ENCODE results near the gene POLG2. TPM values are rescaled to one million over a fixed set of nuclear protein-coding genes. Genes with fewer than 3 reads are reported as not detected.

Gene POLG2
- total RNA-seq = 8.4 and 12.5 TPM in 2 replicates

DNA sequence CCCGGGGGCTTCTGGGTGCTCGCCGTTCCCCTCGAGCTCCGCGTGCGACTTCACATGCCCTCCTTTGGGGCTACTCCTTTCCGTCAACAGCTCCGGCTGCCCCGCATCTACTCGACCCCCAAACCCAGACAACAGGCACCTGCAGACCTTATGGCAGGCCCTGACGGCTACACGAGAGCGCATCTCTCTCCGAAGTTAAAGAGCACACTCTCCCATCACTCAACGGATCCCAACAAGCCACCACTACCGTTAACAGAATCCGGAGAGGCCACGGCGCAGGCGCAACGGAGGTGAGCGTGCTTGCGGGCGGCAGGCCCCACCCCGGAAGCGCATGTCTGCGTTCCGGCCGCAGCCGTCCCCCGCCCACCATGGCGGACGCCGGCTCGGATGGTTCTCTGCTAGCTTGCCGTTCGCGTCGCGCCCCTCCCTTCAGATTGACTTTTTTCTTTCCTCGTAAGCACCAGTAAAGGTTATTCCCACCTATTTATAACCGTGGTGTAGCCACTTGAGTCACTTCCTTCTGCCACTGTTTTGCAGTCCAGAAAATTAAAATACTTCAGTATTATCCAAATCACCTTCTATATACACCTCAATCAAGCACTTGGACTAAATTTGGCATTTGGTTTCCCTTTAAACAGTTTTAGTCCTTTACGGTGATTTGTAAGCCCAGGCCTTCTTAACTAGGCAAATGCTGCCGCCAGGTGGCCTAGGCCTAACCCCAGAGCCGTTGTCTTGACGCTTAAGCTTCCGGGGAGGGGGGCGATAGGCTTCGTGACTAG lies at the start of gene POLG2:
Gene POLG2 (minus strand): TSS at position 269 of the 779 bp plus-strand sequence. CDS start 86 bp downstream, at position 183.
- DNase-seq (ENCODE audit: low read depth) = peak; percentile 93
- TF ChIP-seq, protein P1, sequence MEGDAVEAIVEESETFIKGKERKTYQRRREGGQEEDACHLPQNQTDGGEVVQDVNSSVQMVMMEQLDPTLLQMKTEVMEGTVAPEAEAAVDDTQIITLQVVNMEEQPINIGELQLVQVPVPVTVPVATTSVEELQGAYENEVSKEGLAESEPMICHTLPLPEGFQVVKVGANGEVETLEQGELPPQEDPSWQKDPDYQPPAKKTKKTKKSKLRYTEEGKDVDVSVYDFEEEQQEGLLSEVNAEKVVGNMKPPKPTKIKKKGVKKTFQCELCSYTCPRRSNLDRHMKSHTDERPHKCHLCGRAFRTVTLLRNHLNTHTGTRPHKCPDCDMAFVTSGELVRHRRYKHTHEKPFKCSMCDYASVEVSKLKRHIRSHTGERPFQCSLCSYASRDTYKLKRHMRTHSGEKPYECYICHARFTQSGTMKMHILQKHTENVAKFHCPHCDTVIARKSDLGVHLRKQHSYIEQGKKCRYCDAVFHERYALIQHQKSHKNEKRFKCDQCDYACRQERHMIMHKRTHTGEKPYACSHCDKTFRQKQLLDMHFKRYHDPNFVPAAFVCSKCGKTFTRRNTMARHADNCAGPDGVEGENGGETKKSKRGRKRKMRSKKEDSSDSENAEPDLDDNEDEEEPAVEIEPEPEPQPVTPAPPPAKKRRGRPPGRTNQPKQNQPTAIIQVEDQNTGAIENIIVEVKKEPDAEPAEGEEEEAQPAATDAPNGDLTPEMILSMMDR (IDR thresholded peaks at IDR 0.05; ENCODE audit: insufficient read depth, low read depth, low read length) = peak; percentile 51
- H3K4me3 ChIP-seq (ENCODE audit: low read depth, low read length) = peak within 1 kb of the TSS; percentile 76

DNA sequence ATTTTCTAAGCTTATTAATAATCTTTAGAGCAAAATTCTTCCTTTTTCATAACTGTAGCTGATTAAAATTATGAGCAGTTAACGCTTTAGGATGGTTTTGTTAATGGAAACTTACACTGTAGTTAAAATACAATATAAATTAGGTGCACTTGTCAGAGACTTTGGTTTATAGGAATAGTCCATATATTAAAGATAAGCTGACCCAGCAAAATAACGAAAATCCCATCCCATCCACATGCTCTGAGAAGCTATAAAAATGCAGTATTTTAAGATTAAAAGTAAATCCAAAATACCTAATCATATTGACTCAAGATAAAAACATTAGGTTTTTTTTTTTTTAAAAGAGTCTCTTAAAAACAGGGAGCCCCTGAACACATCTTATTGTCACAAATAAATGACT lies 47.9 kb upstream of the POLG2 start:
- DNase-seq (ENCODE audit: low read depth) = no peak
- TF ChIP-seq, protein P1 (IDR thresholded peaks at IDR 0.05; ENCODE audit: insufficient read depth, low read depth, low read length) = no peak
- no peak overlapping the region for H3K4me3 ChIP-seq (ENCODE audit: low read depth, low read length)

DNA sequence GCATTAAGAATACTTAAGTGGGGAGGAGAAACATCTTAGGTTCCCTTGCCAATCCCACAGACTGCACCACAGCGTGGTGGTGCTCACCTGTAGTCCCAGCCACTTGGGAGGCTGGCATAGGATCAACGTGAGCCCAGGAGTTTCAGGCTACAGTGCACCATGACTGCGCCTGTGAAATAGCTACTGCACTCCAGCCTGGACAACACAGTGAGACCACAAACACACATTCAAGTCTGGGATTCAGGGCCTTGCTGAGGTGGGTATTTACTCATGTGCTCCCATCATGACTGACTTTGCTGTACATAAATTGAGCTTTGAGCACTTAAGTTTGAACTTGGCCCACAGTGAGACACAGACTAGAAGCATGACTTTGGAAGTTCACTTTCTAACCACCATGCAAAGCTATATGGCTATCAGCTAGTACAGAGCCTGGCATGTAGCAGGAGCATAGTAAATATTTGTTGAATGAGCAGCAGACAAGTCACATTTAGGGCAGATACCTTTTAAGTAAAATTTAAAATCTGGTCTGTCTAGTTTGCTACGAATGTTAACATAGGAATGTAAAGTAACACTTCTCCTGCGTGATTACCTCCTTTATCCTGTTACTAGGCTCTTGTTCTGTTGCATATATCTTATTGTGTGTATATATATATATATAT lies 43.4 kb upstream of the POLG2 start:
- no peak for DNase-seq (ENCODE audit: low read depth)
- TF ChIP-seq, protein P1 (IDR thresholded peaks at IDR 0.05; ENCODE audit: insufficient read depth, low read depth, low read length) = no peak
- H3K4me3 ChIP-seq (ENCODE audit: low read depth, low read length) = no peak overlapping the region

DNA sequence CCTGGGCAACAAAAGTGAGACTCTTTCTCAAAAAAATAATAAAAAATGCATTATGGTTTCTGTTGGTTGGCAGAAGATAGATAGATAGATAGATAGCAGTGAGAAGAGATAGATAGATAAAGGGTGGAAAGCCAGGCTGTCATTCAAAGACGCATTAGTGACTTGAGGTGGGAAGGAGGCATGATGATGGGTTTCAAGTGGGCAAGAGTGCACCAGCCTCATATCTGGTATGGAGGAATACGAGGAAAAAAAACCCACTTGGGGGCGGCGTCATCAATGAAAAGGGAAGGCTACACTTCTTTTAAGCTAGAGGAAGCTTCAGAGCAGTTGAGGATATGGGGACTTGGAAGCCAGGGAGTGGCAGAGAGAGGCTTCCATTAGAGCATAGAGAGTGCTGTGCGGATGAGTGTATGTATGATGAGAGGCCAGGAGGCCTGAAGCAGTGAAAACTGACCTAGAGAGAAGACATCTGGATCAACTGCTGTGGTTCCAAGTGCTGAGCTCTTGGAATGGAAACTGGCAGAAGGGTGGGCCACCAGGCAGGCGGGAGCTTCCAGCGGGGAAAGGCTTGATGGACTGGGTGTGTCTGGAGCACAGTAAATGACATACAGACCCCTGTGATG lies 41.8 kb upstream of the POLG2 start:
- no peak overlapping the region for H3K4me3 ChIP-seq (ENCODE audit: low read depth, low read length)
- TF ChIP-seq, protein P1 (IDR thresholded peaks at IDR 0.05; ENCODE audit: insufficient read depth, low read depth, low read length) = no peak
- DNase-seq (ENCODE audit: low read depth) = no peak

GRCh38 chr17:64537488-64537887 lies 40.6 kb upstream of the POLG2 start:
- TF ChIP-seq, protein P1 (IDR thresholded peaks at IDR 0.05; ENCODE audit: insufficient read depth, low read depth, low read length) = no peak
- H3K4me3 ChIP-seq (ENCODE audit: low read depth, low read length) = no peak overlapping the region
- DNase-seq (ENCODE audit: low read depth) = no peak

DNA sequence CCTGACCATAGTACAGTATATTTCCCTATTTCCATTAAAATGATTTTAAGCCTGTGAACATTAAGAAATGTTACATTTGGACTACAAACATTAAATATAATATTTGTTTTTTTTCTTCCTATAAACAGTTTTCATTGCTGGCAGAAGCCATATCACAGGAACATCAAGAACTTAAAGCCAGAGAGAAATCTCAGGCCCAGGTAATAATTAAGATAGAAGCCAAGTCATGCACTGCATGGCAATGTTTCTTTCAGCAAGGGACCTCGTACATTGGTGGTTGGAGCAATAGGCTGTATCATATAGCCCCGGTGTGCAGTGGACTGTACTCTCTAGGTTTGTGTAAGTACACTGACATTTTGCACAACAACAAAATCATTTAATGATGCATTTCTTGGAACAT lies 40.1 kb upstream of the POLG2 start:
- no peak for DNase-seq (ENCODE audit: low read depth)
- no peak overlapping the region for H3K4me3 ChIP-seq (ENCODE audit: low read depth, low read length)
- TF ChIP-seq, protein P1 (IDR thresholded peaks at IDR 0.05; ENCODE audit: insufficient read depth, low read depth, low read length) = no peak
